HG03108 (cell line): ENCODE data around the gene DDN.

Experiments
- ATAC-seq: cut with Tn5 transposase; IDR thresholded peaks from one replicate; pipeline ENCODE4 v1.9.1; 2021; ENCODE audit warnings: moderate library complexity; ENCODE audit not compliant: unreplicated experiment

The DDN gene

GRCh38 chr12:49015196-49015595, 16.0 kb upstream of the DDN start:
- ATAC-seq = no peak

GRCh38 chr12:49014547-49014946, 15.4 kb upstream of the DDN start:
- ATAC-seq = no peak

- no peak for ATAC-seq
Observed at GRCh38 chr12:49013428-49013827, 14.3 kb upstream of the DDN start.

- no peak for ATAC-seq
Observed at GRCh38 chr12:49012739-49013138, 13.6 kb upstream of the DDN start.

GRCh38 chr12:49010092-49010668, 11.0 kb upstream of the DDN start:
- ATAC-seq = no peak

- ATAC-seq = no peak
Observed at GRCh38 chr12:49008943-49009342, 9.8 kb upstream of the DDN start.

- ATAC-seq = no peak
Observed at GRCh38 chr12:49000346-49000745, 1.2 kb upstream of the DDN start.

GRCh38 chr12:48998497-48999353, 450 bp downstream of the DDN start:
- peak; percentile 11 for ATAC-seq

- ATAC-seq = peak; percentile 39
Observed at GRCh38 chr12:48997719-48998496, 1.3 kb downstream of the DDN start.

GRCh38 chr12:48996794-48997718, 2.1 kb downstream of the DDN start:
- peak; percentile 35 for ATAC-seq

GRCh38 chr12:48995086-48995879, 3.9 kb downstream of the DDN start:
- ATAC-seq = no peak

- no peak for ATAC-seq
Observed at GRCh38 chr12:48994224-48995085, 4.7 kb downstream of the DDN start.

GRCh38 chr12:48993787-48994186, 5.4 kb downstream of the DDN start:
- no peak for ATAC-seq

GRCh38 chr12:48991247-48992050, 7.7 kb downstream of the DDN start:
- ATAC-seq = no peak

GRCh38 chr12:48990552-48990951, 8.6 kb downstream of the DDN start:
- ATAC-seq = no peak

- ATAC-seq = peak; percentile 47
Observed at GRCh38 chr12:48988030-48988649, 11.0 kb downstream of the DDN start.

- no peak for ATAC-seq
Observed at GRCh38 chr12:48986720-48987291, 12.4 kb downstream of the DDN start.
